NCI-H2196 (cell line): ENCODE data around the gene LDB1.
A peak's percentile ranks its signal among the peaks of the same experiment; 100 is the strongest.

Source experiments
- DNase-seq: peaks from one replicate; lab custom pipeline; 2025; ENCODE audit not compliant: unreplicated experiment; lab: John Stamatoyannopoulos, UW

LDB1 gene

DNA sequence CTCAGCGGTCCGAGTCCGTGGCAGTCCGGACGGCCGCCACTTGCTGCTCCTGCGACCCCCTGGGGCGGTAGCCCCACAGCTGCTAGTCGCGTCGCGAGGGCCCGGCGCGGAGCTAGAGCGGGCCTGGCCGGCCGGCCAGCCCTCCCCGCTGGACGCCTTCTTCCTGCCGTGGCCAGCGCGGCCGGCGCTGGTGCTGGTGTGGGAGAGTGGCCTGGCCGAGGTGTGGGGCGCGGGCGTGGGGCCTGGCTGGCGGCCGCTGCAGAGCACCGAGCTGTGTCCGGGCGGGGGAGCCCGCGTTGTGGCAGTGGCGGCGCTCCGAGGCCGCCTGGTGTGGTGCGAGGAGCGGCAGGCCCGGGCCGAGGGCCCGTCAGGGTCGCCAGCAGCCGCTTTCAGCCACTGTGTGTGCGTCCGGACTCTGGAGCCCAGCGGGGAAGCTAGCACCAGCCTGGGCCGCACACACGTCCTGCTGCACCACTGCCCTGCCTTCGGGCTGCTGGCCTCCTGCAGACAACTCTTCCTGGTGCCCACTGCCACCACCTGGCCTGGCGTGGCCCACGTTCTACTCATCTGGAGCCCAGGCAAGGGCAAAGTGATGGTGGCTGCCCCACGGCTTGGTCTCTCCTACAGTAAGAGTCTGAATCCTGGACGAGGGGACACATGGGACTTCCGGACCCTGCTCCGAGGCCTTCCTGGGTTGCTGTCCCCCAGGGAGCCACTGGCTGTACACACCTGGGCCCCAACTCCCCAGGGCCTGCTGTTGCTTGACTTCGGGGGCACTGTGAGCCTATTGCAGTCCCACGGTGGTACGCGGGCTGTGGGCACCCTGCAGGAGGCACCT lies 54.4 kb downstream of the LDB1 start:
- no peak for DNase-seq

DNA sequence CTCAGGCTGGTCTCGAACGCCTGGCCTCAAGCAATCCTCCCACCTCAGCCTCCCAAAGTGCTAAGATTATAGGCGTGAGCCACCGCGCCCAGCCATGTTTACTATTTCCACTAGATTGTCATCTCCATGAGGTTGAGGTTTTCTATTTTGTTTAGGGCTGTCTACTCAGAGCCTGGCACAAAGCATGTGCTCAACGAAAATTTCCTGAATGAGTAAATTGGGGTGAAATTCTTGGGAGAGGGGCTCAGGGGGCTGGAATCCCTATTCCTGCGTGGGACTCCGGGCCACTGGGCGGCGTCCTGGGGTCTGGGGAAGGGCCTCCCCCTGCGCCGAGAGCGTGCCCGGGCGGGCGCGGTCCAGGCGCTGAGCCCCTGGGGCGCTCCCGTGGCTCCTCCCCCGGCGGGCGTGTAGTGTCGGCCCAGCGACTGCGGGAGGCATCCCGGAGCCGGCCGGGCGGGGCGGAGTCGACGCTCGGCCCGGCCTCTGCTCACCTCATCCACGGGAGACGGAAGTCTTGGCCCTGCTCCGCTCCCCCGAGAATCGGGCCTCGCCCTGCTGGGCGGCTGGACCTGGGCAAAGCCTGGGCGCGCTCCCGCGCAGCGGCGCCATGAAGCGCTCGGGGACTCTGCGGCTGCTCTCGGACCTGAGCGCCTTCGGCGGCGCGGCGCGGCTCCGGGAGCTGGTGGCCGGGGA lies 55.2 kb downstream of the LDB1 start, which contains the start of gene HPS6:
Gene HPS6 (plus strand): TSS at position 482 of the 693 bp plus-strand sequence. CDS start 126 bp downstream, at position 608.
- DNase-seq = peak; percentile 71

GRCh38 chr10:102064503-102064867 lies 55.7 kb downstream of the LDB1 start:
- DNase-seq = no peak

GRCh38 chr10:102059987-102060386 lies 60.2 kb downstream of the LDB1 start:
- DNase-seq = no peak
